Measurements from ENCODE around the gene H6PD. TPM values are rescaled to one million over a fixed set of nuclear protein-coding genes. Genes with fewer than 3 reads are reported as not detected.

The H6PD gene
- total RNA-seq, 1 donor from 2014 or later, result 48.4 TPM

GRCh38 chr1:9289711-9290485 lies 55.3 kb downstream of the H6PD start:
- TF ChIP-seq, protein P1, sequence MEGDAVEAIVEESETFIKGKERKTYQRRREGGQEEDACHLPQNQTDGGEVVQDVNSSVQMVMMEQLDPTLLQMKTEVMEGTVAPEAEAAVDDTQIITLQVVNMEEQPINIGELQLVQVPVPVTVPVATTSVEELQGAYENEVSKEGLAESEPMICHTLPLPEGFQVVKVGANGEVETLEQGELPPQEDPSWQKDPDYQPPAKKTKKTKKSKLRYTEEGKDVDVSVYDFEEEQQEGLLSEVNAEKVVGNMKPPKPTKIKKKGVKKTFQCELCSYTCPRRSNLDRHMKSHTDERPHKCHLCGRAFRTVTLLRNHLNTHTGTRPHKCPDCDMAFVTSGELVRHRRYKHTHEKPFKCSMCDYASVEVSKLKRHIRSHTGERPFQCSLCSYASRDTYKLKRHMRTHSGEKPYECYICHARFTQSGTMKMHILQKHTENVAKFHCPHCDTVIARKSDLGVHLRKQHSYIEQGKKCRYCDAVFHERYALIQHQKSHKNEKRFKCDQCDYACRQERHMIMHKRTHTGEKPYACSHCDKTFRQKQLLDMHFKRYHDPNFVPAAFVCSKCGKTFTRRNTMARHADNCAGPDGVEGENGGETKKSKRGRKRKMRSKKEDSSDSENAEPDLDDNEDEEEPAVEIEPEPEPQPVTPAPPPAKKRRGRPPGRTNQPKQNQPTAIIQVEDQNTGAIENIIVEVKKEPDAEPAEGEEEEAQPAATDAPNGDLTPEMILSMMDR (IDR thresholded peaks at IDR 0.05), result no peak
- DNase-seq (ENCODE audit: extremely low spot score, unreplicated experiment), result no peak
- Mint-ChIP-seq H3K4me1 (ENCODE audit: unreplicated experiment) (peaks cover 22% of the 10 kb centered on the region), H3K36me3 (ENCODE audit: unreplicated experiment) (peaks cover 2% of the 10 kb centered on the region), H3K9me3 (ENCODE audit: unreplicated experiment) (peaks cover 7% of the 10 kb centered on the region), H3K27me3 (ENCODE audit: unreplicated experiment) (no peaks in the 10 kb centered on the region), H3K4me3 (ENCODE audit: unreplicated experiment) (no peak overlapping the region), H3K27ac (ENCODE audit: unreplicated experiment) (peak overlapping the region; percentile 73)

DNA sequence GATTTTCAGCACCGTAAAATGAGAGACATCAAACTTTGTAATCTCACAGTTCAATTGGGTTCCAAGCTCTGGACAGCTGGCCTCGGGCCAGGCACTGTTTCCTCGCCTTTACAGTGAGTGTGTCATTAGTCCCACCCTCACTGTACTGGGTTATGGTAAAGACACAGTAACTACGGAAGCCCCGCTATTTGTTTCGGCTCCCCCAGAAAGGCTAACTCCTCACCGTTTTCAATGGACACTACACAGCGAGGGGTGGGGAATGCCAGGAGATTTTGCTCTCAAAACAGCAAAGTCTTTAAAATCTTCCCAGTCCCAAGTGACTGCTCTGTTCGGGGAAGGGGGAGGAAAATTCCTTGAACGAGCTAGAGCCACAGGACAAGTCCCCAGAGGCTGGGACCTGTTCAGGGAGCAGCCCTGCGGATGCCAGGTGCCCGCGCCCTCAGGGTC lies 57.4 kb downstream of the H6PD start:
- TF ChIP-seq, protein P1 (IDR thresholded peaks at IDR 0.05), result no peak
- H3K27me3 Mint-ChIP-seq (ENCODE audit: unreplicated experiment), result no peaks in the 10 kb centered on the region
- peaks cover 10% of the 10 kb centered on the region for H3K36me3 Mint-ChIP-seq (ENCODE audit: unreplicated experiment)
- no peak for DNase-seq (ENCODE audit: extremely low spot score, unreplicated experiment)
- H3K4me3 Mint-ChIP-seq (ENCODE audit: unreplicated experiment), result peak overlapping the region; percentile 73
- H3K4me1 Mint-ChIP-seq (ENCODE audit: unreplicated experiment), result peaks cover 42% of the 10 kb centered on the region
- H3K27ac Mint-ChIP-seq (ENCODE audit: unreplicated experiment), result peak overlapping the region; percentile 77
- peaks cover 4% of the 10 kb centered on the region for H3K9me3 Mint-ChIP-seq (ENCODE audit: unreplicated experiment)

GRCh38 chr1:9292361-9293240 lies 58.0 kb downstream of the H6PD start, which contains the start of gene SPSB1:
SPSB1 (plus strand) TSS chr1:9292894; CDS start chr1:9355892, 62,998 bp downstream.
- no peak for DNase-seq (ENCODE audit: extremely low spot score, unreplicated experiment)
- Mint-ChIP-seq H3K27me3 (ENCODE audit: unreplicated experiment) (no peaks in the 10 kb centered on the region), H3K4me3 (ENCODE audit: unreplicated experiment) (peak within 1 kb of the TSS; percentile 73), H3K4me1 (ENCODE audit: unreplicated experiment) (peaks cover 49% of the 10 kb centered on the region), H3K36me3 (ENCODE audit: unreplicated experiment) (peaks cover 15% of the 10 kb centered on the region), H3K9me3 (ENCODE audit: unreplicated experiment) (peaks cover 4% of the 10 kb centered on the region), H3K27ac (ENCODE audit: unreplicated experiment) (peak within 1 kb of the TSS; percentile 77)
- TF ChIP-seq, protein P1 (IDR thresholded peaks at IDR 0.05), result no peak

DNA sequence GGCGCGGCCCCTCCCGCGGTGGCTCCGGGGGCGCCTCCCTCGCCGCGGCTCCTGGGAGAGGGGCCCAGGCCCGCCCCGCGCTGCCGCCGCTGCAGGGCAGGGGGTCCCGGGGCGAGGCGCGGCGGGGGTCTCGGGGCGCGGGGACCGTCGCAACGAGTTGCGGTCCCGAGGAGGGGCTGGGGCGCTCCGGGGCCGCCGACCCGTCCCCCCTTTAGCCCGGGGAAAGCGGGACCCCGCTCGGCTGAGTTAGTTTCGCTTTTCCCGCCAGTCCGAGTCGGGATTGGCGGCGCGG lies 58.6 kb downstream of the H6PD start:
- H3K36me3 Mint-ChIP-seq (ENCODE audit: unreplicated experiment), result peaks cover 15% of the 10 kb centered on the region
- no peak overlapping the region for H3K4me3 Mint-ChIP-seq (ENCODE audit: unreplicated experiment)
- no peak for DNase-seq (ENCODE audit: extremely low spot score, unreplicated experiment)
- peaks cover 53% of the 10 kb centered on the region for H3K4me1 Mint-ChIP-seq (ENCODE audit: unreplicated experiment)
- H3K27ac Mint-ChIP-seq (ENCODE audit: unreplicated experiment), result no peak overlapping the region
- no peaks in the 10 kb centered on the region for H3K27me3 Mint-ChIP-seq (ENCODE audit: unreplicated experiment)
- H3K9me3 Mint-ChIP-seq (ENCODE audit: unreplicated experiment), result peaks cover 4% of the 10 kb centered on the region
- TF ChIP-seq, protein P1 (IDR thresholded peaks at IDR 0.05), result no peak

Data from osteocyte (in vitro differentiated cells).